Bronchial epithelial cell (primary cell): ENCODE measurements around the gene IGLL1. TPM values are rescaled to one million over a fixed set of nuclear protein-coding genes. Genes with fewer than 3 reads are reported as not detected.
"Not testable (repeated sequence)": the region's sequence is repeated elsewhere in the genome, so short reads cannot be mapped to it uniquely, and the experiment has no call there.

Experiments used
- DNase-seq: peaks from one replicate; pipeline ENCODE4 v3.0.0-alpha.2; 2010; ENCODE audit warnings: low read depth
- FAIRE-seq: peaks from 2 replicates; lab custom pipeline; 2011; peaks lifted over from hg19 to GRCh38; lab: Jason Lieb, UNC
- H3K27me3 ChIP-seq: 2 replicates; pipeline ENCODE4 v1.5.1; 2011; ENCODE audit warnings: low read length; ENCODE audit not compliant: control insufficient read depth, insufficient read depth
- H3K36me3 ChIP-seq: 2 replicates; pipeline ENCODE4 v1.5.1; 2011; ENCODE audit warnings: low read length; ENCODE audit not compliant: control insufficient read depth, insufficient read depth
- H3K4me3 ChIP-seq: 2 replicates; pipeline ENCODE4 v1.5.1; 2011; ENCODE audit warnings: mild to moderate bottlenecking, low read depth, low read length, control low read depth
- CTCF ChIP-seq: IDR thresholded peaks from 2 replicates; pipeline ENCODE4 v1.5.1; 2011; ENCODE audit warnings: mild to moderate bottlenecking, moderate library complexity, low read length, control low read depth, inconsistent platforms; ENCODE audit not compliant: insufficient read depth, severe bottlenecking
- total RNA-seq: library from RNA; depleted of rRNA; stranded (reverse); fragments of >200 nt; gene quantifications from 2 replicates; pipeline ENCODE4 v1.2.1, GENCODE V29; 2014

Gene IGLL1
- total RNA-seq, 1 donor from 2014 or later, result not detected

GRCh38 chr22:23565915-23566704, 14.0 kb downstream of the IGLL1 start:
- DNase-seq (no peak), FAIRE-seq (no peak)
- no peak for TF ChIP-seq CTCF
- Histone ChIP-seq H3K36me3 (no peaks in the 10 kb centered on the region), H3K4me3 (no peak overlapping the region), H3K27me3 (peaks cover 20% of the 10 kb centered on the region)

GRCh38 chr22:23565305-23565914, 14.7 kb downstream of the IGLL1 start:
- Histone ChIP-seq H3K27me3 (peaks cover 20% of the 10 kb centered on the region), H3K36me3 (no peaks in the 10 kb centered on the region), H3K4me3 (no peak overlapping the region)
- peak; percentile 3 for TF ChIP-seq CTCF
- FAIRE-seq (no peak), DNase-seq (no peak)

- Histone ChIP-seq H3K27me3 (peaks cover 20% of the 10 kb centered on the region), H3K36me3 (no peaks in the 10 kb centered on the region), H3K4me3 (no peak overlapping the region)
- DNase-seq (no peak), FAIRE-seq (no peak)
- no peak for TF ChIP-seq CTCF
Measured at GRCh38 chr22:23564276-23564675, 15.8 kb downstream of the IGLL1 start.

GRCh38 chr22:23563111-23563510, 17.0 kb downstream of the IGLL1 start:
- H3K27me3 ChIP-seq, result peaks cover 20% of the 10 kb centered on the region
- FAIRE-seq (no peak), DNase-seq (no peak)
- no peak for TF ChIP-seq CTCF
- no peaks in the 10 kb centered on the region for H3K36me3 ChIP-seq
- H3K4me3 ChIP-seq, result no peak overlapping the region

- no peak for FAIRE-seq
- H3K36me3 ChIP-seq, result no peaks in the 10 kb centered on the region
- no peak for TF ChIP-seq CTCF
- DNase-seq, result no peak
- H3K27me3 ChIP-seq, result peaks cover 17% of the 10 kb centered on the region
- no peak overlapping the region for H3K4me3 ChIP-seq
Measured at GRCh38 chr22:23562186-23562585, 17.9 kb downstream of the IGLL1 start.

- peaks cover 11% of the 10 kb centered on the region for H3K27me3 ChIP-seq
- H3K36me3 ChIP-seq, H3K4me3 ChIP-seq, DNase-seq, FAIRE-seq: not testable (repeated sequence)
Measured at GRCh38 chr22:23561025-23561510, 19.0 kb downstream of the IGLL1 start.

- H3K4me3 ChIP-seq, H3K27me3 ChIP-seq, DNase-seq, FAIRE-seq, H3K36me3 ChIP-seq: not testable (repeated sequence)
Measured at GRCh38 chr22:23560215-23560614, 19.9 kb downstream of the IGLL1 start.
